ENCODE data around the gene FBN1.

Gene FBN1

DNA sequence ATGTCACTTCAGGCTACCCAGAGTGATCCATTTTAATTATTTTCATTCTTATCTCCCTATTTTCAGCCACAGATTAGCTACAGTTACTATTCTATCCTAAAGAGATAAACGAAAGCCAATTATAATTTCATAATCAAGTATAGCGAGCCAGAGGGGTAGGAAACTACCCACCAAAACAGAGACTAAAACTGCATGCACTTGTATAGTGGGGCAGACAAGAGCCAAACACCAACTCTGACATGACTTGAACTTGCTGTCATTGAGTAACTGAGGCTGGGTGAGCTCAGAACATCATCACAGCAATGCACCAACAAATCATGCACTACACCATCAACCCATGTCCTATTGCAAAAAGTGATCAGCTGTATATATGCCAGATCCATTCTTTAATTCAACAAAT is 64.8 kb downstream of the FBN1 start:
- DNase-seq (ENCODE audit: low read depth), result no peak

DNA sequence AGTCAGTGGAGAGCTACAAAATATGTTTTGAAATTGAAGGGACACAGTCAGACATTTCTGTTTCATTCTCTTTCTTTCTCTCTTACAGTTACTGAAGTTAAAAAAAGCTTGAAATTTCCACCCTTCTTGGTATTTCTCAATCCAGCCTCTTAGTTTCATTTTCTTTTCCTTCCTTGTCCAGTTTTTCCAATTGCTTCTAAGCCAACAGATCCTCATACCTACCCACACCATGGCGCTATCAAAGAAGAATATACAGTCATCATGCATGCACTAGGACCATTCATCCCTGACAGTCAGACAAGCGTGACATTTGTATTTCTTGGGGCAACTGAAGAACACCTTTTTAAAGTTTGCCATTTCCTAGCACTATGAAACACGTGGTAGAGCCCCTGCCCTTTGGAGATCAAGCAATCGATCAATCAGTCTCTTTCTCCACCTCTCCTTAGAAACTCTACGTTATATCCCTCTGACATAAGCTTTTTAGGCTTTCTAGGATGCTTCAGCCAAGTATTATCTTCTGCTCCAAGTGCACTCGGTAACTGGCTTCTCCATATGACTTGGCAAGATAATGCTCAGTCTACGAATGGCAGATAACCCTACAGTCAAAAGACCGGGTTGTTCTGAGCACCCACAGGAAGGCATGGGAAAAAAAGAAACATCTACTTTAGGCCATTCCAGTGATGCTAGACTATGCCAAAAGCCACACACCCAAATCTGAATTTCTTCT is 65.4 kb downstream of the FBN1 start:
- DNase-seq (ENCODE audit: low read depth), result no peak

DNA sequence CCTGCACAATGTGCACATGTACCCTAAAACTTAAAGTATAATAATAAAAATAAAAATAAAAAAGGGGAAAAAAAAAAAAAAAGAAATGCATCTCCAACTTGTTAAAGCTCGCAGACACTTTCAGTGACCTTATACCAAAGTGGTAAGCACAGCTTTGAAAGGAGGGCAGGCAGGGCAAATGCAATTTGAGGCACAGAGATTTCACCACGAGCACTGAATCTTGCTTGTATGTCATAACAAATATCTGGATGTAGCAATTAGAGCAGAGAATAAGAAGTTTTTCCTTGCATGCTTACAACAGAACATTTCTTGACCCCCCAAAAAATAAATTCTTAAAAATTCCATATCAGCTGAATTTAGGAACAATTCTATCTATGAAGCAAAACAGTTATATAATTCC is 66.5 kb downstream of the FBN1 start:
- DNase-seq (ENCODE audit: low read depth), result no peak

DNA sequence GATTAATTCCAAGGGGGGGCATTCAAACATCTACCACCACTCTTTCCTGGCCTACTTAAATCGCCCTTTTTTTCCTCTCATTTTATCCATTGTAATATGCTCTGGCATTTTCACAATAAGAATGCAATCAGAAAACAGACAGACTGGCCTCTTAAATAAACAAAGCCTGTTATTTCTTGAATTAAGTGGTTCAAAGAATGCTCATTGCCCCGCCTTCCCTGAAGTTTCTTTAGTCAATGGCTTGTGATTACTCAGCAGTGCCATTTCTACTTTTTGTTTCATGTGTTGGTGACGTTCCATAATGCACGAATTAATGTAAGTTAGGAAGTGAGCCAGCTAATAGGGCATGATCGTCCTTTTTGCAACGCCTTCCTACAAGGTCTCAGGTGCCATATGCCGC is 68.0 kb downstream of the FBN1 start:
- no peak for DNase-seq (ENCODE audit: low read depth)

DNA sequence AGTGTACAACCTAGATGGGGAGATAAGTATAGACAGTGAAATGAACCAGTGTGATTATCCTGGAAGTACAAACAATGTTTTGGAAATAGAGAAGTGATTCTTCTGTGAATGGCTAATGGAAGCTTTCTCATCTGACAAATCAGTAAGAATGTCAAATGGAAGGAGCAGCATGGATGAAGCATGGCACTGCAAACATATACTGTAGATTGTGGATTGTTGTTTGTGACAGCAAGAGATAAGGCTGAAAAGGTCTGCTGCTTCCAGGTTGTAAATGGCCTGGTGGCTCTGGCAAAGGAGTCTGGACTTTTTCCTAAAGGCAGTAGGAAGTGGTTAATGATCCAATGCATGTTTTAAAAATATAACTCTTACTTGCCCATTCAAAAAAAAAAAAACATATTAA is 71.3 kb downstream of the FBN1 start:
- DNase-seq (ENCODE audit: low read depth), result no peak

DNA sequence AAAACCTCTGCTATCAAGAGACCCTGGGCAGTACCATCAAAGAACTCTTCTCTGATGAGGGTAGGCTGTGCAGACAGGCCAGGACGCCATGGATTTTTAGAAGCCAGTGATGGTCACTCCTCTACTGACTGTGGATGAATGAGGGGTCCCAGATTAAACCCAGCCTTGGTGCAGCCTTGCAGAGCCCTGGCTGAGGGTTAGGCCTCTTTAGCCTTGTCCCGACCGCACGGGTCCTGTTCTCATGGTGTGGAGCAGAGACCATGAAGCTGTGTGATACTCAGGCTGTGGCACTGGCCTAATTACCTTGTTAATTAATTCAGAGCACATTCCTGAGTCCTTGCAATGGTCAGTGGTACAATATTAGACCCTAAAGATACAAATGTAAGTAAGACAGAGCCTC is 71.7 kb downstream of the FBN1 start:
- no peak for DNase-seq (ENCODE audit: low read depth)

DNA sequence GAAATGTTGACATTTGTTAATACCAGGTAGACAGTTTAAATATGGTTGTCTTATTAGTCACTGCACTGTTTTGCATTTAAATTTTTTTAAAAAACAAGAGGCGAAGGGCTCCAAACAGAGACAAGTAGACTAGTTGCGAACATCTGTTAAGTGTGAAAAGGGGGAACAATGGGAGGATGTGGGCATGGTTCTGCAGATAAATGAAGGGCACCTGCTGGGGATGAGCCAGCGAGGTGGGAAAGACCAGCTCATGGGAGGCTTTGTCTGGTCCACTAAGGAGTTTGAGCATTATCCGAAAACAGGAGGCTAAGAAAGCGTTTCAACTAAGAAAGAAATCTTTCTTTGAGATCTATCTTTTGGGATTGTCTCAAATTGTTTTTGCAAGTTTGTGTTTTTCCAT is 72.7 kb downstream of the FBN1 start:
- DNase-seq (ENCODE audit: low read depth), result no peak

DNA sequence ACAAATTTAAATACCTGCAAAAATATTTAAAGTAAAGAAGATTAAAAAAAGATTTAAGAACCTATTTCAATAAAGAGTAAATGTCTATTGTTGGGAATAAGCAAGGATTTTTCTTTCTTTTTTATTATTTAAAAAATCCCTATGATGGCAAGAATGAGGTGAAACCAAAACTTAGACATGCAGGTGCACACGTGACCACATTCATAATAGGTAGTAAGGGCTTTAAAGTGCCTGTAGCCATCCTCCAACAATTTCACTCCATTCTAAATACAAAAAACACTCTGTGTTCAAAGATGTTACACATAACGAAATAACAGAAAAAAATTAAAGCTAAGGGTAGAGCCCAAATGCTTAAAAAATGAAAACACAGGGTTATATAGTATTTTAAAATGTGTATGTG is 74.0 kb downstream of the FBN1 start:
- no peak for DNase-seq (ENCODE audit: low read depth)

DNA sequence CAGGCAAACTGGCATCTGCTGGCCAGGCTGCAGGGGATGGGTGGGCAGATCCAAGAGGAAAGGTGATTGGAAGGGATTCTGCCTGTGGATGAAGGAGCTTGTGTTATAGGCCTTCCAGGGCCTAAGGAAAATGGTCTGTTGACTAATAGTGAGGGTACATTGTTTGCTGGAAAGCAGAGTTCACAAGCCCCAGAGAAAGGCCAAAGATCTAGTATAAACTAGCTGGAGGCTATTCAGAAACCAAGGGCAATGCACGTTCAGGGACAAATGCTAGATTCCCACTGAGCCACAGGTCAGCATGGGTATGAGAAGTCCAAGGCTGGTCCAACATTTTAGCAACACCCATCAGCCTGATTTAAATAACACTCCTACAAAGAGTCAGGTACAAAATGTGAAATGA is 74.7 kb downstream of the FBN1 start:
- DNase-seq (ENCODE audit: low read depth), result no peak

DNA sequence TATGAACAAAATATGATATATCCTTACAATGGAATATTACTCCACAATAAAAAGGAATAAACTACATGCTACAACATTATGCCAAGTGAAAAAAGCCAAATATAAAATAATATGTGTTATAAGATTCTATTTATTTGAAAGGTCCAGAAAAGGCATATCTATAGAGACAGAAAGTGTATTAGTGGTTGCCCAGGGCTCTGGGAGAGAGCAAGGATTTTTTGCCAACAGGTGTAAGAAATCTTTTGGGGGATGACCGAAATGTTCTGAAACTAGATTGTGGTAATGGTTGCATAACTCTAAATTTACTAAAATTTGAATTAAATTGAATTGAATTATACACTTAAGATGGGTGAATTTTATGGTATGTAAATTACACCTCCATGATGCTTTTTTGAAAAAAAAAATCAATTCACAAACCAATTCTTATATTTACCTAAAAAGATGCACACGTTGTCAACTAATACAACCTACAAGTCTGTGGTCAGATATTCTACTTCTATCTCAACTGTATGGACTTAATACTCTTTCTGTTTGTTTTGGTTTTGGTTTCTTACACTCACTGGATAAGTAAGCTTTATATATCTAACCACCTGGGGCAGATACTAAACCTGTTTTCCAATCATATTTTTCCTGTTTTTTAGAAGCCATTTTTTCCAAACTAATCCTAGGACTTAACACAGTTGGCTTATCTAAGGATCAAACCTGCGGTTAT is 75.8 kb downstream of the FBN1 start:
- DNase-seq (ENCODE audit: low read depth), result no peak

DNA sequence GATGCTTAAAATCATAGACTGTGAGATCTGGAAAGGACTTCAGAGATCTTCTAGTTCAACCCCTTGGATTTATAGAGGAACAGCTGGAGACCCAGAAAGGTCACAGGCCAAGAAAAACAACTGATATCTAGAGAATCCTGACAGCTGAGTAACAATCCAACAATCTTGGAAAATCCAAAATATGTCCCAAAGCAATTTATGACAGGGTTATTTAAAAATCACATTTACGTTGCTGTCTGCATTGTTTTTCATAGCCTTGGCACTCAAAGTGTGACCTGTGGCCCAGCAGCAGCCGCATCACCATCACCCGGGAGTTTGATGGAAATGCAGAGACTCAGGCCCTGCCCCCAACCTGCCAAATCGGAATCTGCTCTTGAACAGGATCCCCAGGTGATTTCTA is 78.8 kb downstream of the FBN1 start:
- DNase-seq (ENCODE audit: low read depth), result no peak

DNA sequence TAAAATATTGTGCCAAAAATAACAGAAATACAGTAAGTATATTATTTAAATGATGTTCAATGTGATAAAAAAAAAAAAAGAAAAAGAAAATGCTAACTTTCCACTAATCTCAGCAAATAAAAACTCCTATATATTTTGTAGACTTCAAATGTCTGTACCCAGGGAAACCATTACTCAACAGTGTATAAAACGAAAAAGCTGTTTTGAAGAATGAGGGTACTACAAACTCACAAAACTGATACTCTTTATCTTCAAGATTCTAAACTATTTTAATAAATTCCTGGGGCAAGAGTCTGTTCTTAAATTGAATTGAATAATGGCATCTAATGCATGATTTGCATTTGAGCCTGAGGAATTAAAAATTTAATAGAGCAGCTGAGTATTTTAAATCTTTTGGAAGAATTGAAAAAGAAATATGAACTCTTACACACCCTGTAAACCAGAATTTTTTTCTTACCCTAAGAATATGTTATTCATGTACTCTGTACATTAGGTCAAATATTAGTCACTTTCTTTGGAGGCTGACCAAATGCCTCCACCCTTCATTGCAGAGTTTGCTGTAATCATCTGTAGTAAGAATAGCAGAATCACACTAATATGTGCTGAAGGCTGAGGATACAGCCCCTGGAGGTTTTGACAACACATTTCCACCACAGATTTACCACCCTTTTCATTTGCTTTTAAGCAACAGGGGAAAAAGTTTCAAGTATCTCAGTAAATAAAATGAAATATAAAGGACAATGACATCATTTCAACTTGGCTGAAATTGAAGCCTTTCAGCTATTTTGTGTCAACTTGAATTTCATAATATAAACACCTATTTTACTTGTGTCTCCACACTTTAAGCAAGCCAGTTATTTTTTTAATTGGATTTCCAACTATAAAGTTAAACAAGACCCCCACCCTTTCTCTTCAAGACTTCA is 79.7 kb downstream of the FBN1 start:
- DNase-seq (ENCODE audit: low read depth), result no peak

DNA sequence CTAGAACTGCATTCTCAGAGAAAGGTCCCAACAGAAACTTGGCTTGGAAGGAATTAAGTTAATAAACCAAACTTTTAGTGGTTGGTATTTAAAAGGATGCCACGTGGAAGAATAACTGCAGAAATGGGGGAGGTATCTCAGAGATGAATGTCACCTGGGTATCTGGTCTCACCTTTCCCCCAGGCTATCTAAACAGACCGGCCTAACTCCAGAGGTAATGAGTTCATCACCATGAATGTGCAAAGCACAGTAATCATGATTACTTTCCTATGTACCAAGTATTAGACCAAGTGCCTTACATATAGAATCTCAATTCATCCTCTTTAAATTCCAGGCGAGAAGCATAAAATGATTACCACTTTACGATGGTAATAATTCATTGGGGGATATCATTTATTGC is 80.8 kb downstream of the FBN1 start:
- no peak for DNase-seq (ENCODE audit: low read depth)

DNA sequence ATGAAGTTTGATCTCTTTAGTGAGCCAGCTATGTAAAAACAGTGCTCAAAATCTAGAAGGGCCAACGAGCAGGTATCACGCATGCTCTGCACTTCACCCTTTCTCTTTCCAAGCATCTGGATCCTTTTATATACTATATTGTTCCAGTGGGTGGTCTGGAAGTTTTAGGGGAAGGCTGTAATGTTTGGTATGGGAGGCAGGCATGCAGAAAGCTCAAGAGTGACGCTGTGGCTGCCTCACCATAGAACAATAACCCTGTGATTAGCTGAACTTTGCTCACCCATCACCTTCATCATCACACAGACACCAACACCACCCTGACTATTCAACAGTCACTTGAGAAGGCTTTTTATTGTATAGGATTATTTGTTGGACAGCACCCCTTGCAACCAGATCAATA is 81.6 kb downstream of the FBN1 start:
- no peak for DNase-seq (ENCODE audit: low read depth)

DNA sequence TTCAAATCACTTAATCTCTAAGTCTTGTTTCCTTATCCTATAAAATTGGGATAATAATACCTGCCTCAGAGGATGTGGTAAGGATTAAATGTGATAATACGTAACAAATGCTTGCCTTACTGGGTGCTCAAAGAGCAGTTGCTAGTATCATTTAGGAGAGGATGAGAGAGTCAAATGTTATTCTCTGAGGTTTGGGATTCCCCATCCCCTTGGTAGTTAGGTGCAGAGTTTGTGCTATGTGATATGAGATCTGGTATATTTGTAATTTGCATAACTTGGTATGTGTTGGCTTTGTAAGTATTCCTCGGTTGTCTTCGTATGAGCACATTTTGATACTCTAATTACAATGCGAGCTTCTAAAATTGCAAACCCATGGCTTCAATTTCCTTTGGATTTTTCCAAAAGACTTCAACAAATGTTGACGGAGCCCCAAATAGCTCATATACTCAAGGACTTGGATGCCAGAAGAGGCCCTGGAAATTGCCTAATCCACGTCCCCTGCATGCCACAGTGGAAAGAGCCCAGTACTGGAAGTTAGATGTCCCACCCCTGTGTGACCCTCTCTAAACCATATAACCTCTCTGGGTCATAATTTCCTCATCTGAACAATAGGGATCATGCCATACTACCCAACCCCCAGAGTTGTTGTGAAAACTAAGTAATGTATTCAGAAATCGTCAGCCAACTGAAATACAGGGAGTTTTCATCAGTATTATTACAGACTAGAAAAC is 85.0 kb downstream of the FBN1 start:
- no peak for DNase-seq (ENCODE audit: low read depth)

DNA sequence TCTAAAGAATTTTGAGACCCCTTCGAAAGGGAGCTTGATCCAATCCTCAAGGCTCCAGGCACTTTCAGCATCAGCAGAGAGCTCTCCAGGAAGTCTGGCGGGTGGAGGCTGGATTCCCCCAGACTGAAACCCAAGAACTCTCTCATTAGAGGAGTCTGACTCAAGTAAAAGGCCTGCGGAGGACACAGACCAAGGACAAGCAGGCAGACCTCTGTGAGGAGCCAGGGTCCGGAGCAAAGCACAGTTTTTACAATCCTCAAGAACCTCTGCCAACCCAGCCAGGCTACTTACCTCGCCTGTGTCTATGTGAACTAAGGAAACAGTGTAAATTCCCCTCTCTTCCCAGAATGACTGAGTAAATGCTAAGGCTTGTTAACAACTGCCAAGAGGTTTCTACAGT is 86.2 kb downstream of the FBN1 start:
- DNase-seq (ENCODE audit: low read depth), result no peak

DNA sequence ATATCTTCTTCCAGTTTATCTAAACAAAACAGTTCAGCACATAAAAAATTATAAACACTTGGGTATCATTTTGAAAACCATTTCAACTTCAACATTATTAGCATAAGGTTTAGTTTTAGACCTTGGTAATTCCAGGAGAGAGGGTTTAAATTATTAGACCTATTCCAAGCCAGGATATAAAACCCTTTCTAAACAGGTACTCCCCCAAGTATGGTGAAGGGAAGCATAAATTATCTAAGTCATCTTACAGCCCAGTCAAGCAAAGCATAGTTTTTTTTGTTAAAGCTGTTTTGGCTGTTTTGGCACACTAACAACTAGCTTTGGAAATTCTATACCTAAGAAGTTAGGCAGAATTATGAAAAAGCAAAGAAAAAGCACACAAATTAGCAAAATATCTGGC is 87.3 kb downstream of the FBN1 start:
- DNase-seq (ENCODE audit: low read depth), result no peak

DNA sequence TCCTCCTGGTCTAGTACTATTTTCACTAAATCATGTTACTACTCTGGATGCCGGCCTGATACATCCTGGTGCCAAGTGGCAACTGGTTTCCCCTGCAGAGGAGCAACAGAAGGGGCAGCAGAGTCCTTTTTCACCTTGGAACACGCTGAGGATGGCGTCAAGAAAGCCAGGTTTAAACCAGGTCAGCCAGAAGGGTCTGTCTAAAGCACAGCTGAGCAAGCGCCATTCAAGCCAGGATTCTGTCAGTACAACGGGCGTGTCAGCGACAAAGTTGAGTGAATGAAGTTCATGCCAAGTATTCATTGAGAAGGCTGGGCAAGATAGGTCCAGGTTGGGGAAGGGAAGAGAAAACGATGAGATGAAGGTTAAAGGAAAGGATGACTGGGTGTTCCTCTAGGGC is 88.2 kb downstream of the FBN1 start:
- no peak for DNase-seq (ENCODE audit: low read depth)

DNA sequence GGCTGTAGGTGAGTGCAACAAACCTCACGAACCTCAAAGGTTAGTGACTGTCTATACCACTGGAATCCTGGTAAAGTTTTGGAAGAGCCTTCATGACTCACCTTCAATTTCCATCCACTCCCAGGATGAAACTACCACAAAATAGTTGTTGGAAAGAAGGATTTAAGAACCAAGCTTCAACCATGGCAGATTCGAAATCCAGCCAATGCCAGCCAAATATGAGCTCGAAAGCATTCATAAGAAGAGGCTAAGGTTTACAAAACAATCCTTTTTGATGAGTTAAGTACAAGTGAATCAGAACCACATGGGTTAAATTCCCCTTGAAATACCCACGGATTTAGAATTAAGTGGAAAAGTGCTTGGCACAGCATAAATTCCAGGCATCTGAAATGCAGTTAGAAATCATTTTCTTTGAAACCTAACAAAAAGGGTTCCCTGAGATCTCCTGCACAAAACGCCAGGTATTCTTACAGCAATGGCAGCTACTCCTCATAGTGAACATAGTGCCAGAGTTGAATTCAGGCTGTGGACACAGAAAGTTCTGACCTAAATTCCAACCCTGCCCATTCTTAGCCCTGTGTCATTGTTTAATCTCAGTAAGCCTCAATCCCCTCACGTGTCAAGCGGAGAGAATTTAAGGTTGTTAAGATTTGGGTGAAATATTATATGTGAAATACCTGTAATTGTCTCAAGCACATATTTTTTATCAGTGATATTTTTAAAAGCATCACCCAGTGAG is 89.2 kb downstream of the FBN1 start:
- DNase-seq (ENCODE audit: low read depth), result no peak

DNA sequence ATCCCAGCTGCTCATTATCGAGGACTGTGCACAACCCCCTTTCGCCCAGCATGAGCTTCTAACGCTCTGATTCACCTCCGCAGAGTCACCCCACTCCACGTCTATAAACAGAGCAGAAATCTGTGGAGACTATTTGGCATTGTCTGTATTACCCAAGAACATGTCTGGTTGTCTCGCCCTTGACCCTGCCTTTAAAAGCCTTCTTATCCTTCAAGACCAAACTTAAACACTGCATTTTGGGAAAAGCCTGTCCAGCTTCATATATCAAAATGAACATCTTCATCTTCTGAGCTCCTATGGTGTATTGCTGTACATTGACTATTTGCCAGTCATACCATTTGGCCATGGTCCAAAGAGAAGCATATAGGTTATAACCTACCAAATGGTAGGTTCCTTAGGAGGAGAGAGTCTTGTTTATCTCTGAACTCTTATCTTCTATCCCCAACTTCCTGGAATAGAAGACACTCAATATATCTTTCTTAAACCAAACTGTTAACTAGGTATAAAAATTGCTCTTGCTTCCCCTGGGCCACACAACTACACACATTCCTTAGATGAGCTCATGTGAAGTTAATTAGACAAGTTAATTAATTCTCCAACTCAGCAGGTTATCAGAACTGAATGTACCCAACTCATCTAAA is 90.1 kb downstream of the FBN1 start:
- no peak for DNase-seq (ENCODE audit: low read depth)

DNA sequence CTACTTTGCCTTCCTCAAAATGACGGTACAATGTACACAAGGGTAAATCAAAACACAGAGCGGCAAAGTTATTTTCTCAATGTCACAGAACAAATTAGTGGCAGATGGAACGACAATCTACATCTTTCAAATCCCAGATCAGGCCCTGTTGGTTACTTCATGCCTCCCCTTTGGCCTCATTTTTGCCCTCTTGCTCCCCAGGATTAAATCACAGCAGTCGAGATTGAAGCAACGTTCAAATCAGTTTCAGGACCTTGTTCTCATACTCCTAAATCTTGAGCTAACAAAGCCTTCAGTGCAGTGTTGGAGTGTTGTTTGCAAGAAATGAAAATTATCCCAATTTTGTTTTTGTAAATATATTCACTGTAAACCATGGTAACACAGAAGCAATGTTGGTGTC is 91.4 kb downstream of the FBN1 start:
- no peak for DNase-seq (ENCODE audit: low read depth)
